ENCODE results near the gene DGKB.

DNA sequence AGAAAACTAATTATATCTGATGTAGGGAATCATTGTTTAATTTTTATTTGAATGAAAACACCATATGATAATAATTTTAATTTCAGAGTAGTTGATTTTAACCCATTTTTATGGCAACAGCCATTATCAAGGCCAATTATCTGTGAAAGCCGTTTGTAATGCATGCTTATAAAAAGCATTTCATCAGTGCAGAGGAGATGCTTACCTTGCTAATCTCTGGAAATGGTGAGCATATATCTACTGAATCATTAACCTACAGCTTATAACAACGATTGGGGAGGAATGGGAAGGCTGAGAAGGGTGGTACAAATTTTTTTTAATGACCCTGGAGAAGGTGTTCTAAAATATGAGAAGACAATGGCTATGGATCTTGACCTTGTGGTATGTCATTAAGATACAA is 235.6 kb downstream of the DGKB start:
- TF ChIP-seq, protein P1, sequence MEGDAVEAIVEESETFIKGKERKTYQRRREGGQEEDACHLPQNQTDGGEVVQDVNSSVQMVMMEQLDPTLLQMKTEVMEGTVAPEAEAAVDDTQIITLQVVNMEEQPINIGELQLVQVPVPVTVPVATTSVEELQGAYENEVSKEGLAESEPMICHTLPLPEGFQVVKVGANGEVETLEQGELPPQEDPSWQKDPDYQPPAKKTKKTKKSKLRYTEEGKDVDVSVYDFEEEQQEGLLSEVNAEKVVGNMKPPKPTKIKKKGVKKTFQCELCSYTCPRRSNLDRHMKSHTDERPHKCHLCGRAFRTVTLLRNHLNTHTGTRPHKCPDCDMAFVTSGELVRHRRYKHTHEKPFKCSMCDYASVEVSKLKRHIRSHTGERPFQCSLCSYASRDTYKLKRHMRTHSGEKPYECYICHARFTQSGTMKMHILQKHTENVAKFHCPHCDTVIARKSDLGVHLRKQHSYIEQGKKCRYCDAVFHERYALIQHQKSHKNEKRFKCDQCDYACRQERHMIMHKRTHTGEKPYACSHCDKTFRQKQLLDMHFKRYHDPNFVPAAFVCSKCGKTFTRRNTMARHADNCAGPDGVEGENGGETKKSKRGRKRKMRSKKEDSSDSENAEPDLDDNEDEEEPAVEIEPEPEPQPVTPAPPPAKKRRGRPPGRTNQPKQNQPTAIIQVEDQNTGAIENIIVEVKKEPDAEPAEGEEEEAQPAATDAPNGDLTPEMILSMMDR (IDR thresholded peaks at IDR 0.05): no peak
- TF ChIP-seq POLR2A (IDR thresholded peaks at IDR 0.05): no peak

Data from body of pancreas (tissue), 4 donors.